Mononuclear cell (primary cell): ENCODE results near the gene MUC2. TPM values are rescaled to one million over a fixed set of nuclear protein-coding genes. Genes with fewer than 3 reads are reported as not detected.

ENCODE experiments used
- H3K27me3 ChIP-seq: 2 replicates; pipeline ENCODE4 v1.6.0; 2011; ENCODE audit warnings: low read length, control low read depth; ENCODE audit not compliant: insufficient read depth
- H3K4me1 ChIP-seq: 2 replicates; pipeline ENCODE4 v1.5.1; 2011; ENCODE audit warnings: mild to moderate bottlenecking, low read length, control low read depth; ENCODE audit not compliant: insufficient read depth
- H3K4me3 ChIP-seq: 2 replicates; pipeline ENCODE4 v1.5.1; 2011; ENCODE audit warnings: mild to moderate bottlenecking, low read length, moderate library complexity
- H3K9me3 ChIP-seq: 2 replicates; pipeline ENCODE4 v1.5.1; 2011; ENCODE audit warnings: low read depth, mild to moderate bottlenecking, control low read depth, low read length
- total RNA-seq: library from RNA; depleted of rRNA; stranded (reverse); fragments of >200 nt; gene quantifications from one replicate; pipeline ENCODE4 v1.2.3, GENCODE V29; 2012

The MUC2 gene
- total RNA-seq, 1 donor, result not detected

DNA sequence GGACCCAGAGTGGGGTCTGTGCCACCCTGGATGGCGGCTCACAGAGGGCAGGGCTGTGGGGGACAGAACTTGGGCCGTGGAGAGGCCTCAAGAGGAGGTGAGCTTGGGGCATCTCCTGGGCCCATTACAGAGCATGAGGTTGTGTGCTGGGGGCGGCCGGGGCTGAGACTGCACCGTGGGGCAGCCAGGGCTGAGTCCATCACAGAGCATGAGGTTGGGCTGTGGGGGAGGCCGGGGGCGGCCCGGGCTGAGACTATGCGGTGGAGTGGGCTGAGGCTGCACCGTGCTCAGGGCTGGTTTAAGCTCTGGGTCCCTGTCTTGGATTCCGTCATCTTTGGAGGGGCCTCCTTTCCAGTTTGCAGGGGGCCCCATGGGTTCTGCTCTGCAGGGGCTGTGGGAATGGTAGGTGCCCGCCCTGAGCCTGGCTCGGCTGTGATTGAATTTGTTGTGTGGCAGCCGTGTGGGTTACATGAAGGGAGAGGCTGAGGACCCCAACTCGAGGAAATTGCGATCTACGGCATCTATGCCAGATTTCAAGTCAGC is 45.0 kb downstream of the MUC2 start:
- no peaks in the 10 kb centered on the region for H3K27me3 ChIP-seq
- H3K9me3 ChIP-seq, result no peaks in the 10 kb centered on the region
- no peaks in the 10 kb centered on the region for H3K4me1 ChIP-seq
- no peak overlapping the region for H3K4me3 ChIP-seq

DNA sequence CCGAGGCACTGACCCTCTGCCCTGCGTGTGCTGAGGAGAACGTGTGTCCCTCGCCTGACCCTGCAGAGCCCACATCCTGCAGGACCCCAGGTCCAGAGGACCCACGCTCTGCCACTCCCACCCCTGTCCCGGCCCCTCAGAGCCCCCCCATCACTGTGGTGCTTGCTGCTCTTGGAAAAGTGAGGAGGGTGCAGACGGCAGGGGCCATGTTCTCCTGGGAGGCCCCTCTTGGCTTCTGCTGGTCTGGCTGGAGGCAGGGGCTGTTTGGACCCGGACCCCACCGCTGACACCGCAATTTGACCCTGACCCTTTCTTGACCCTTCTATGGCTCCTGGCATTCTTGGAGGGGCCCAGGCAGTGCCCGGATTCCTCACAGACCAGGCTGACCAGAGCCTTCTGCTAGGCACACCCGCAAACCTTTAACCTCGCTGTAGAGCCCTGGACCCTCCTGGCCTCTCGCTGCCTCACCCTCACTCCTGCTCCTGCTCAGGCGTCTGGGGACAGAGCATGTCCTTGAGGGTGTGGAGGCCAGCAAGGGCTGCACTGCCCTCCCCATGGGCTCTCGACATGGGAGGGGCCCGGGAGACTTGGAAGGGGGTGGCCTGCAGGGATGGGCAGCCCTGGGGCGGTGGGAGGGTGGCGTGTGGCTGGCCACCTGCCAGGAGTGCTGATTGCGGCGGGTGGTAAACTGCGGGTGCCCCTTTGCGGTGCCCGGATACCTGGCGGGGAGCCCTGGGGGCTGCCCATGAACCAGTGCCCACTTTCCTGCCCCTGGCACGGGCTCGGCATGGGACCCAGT is 46.1 kb downstream of the MUC2 start:
- H3K4me3 ChIP-seq, result no peak overlapping the region
- H3K4me1 ChIP-seq, result no peaks in the 10 kb centered on the region
- no peaks in the 10 kb centered on the region for H3K27me3 ChIP-seq
- H3K9me3 ChIP-seq, result no peaks in the 10 kb centered on the region

DNA sequence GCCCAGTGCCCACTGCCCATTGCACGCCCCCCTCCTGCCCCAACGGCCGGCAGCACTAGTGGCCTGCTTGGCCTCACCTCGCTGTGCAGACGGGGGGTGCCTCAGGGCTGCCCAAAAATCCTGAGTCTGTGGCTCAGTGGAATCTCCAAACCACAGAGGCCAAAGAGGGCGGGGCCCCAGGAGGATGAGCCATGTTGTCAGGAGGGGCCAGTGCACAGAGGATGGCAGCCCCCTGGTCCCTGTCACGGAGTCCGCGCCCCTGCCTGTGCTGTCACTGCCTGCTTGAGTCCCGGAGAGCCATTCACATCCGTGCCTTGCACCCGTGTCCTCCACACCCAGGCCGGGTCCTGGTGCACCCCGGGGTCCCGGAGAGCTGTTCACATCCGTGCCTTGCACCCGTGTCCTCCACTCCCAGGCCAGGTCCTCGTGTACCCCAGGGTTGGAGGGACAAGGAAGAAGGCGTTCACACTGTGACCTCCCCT is 46.7 kb downstream of the MUC2 start:
- Histone ChIP-seq H3K4me1 (no peaks in the 10 kb centered on the region), H3K4me3 (no peak overlapping the region), H3K9me3 (no peaks in the 10 kb centered on the region), H3K27me3 (no peaks in the 10 kb centered on the region)

DNA sequence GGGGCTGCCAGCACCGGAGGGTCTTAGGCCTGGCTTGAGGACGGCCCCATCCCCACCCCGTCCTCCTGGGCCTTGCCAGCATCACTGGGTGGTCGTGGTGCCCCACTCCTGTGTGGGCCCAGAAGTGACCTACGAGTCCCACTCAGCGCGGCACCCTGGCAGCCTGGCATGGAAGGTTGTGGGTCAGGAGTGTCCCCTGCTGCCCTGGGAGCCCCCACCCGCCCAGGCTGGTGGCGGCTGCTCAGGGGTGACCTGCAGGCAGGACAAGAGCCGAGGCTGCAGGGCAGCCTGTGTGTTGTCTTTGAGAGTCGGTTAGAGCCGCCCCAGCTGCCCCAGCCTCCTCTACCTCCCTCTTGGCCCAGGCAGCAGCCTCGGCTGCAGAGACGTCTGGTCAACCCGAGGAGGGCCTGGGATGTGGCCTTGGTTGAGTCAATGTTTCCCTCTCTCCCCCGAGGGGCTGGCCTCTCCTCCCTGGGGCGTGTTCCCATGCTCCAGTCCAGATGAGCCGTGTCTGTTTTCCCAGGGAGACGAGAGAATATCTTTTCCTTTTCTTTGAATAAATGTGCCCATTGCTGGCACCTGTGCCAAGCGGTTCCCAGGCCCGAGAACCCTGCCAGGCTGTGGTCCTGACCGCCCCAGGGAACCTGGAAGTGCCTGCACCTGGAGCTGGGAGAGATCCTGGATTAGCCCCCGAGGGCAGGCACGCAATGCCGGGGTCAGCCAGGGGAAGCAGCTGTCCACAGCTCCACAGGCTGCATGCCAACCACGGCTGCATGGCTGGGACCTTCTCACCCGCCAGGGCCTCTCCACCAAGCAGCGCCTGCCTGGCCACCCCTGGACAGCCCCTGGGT is 47.4 kb downstream of the MUC2 start:
- Histone ChIP-seq H3K27me3 (no peaks in the 10 kb centered on the region), H3K9me3 (no peaks in the 10 kb centered on the region)

DNA sequence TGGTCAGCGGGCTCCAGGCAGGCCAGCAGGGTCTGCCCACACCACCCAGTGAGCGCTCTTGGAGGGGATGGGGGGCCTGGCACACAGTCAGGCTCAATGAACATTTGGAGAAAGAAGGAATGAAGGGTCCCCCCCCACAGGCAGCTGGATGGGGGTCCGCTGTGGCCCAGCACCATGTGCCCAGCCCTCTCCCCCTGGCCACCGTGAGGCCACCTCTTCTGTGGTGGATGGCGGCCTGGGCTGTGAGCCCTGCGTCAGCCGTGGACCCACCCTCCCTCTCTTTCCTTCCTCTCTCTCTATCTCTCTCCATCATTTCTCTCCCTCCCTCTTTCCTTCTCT is 48.0 kb downstream of the MUC2 start:
- H3K27me3 ChIP-seq, result no peaks in the 10 kb centered on the region
- no peak overlapping the region for H3K4me3 ChIP-seq
- no peaks in the 10 kb centered on the region for H3K4me1 ChIP-seq
- H3K9me3 ChIP-seq, result no peaks in the 10 kb centered on the region

More for the DNA sequence above, 47.4 kb downstream of the MUC2 start:
- Histone ChIP-seq H3K4me1 (no peaks in the 10 kb centered on the region), H3K4me3 (no peak overlapping the region)

DNA sequence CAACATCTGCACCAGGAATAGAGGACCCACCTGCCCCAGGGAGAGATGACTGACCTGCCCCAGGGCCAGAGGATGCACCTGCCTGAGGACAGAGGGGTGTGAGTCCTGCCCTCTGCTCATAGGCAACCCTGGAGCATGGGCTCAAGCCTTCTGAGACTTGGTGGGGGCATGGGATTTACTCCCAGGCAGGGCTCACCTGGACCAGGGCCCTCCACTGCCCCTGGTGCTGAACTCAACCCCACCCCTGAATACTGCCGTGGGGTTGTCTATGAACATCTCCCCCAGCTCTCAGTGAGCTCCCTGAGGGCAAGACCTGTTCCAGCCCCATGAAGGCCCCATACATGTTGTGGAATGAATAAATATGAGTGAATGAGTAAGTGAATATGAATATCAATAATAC is 49.3 kb downstream of the MUC2 start:
- no peak overlapping the region for H3K4me3 ChIP-seq
- no peaks in the 10 kb centered on the region for H3K4me1 ChIP-seq
- no peaks in the 10 kb centered on the region for H3K9me3 ChIP-seq
- no peaks in the 10 kb centered on the region for H3K27me3 ChIP-seq

Other genes starting within 250 kb of the MUC2 start
- 0.84 TPM for gene CRACR2B, start 247.0 kb upstream of the MUC2 start, total RNA-seq
- gene CD151, start 241.9 kb upstream of the MUC2 start, total RNA-seq, result 28.5 TPM
- gene POLR2L, start 232.3 kb upstream of the MUC2 start, total RNA-seq, result 11.2 TPM
- 15.5 TPM for gene TSPAN4, start 232.0 kb upstream of the MUC2 start, total RNA-seq
- 8.2 TPM for gene CHID1, start 164.1 kb upstream of the MUC2 start, total RNA-seq
- gene AP2A2, start 149.0 kb upstream of the MUC2 start, total RNA-seq, result 40.0 TPM
- gene MUC6, start 38.2 kb upstream of the MUC2 start, total RNA-seq, result under 0.01 TPM
- gene MUC5AC, start 83.1 kb downstream of the MUC2 start, total RNA-seq, result under 0.01 TPM
- under 0.01 TPM for gene MUC5B, start 148.2 kb downstream of the MUC2 start, total RNA-seq
- 18.3 TPM for gene TOLLIP, start 234.8 kb downstream of the MUC2 start, total RNA-seq